Measurements from ENCODE around the gene OBSL1. TPM values are rescaled to one million over a fixed set of nuclear protein-coding genes. Genes with fewer than 3 reads are reported as not detected.

The OBSL1 gene
- total and polyA plus RNA-seq, 2 donors (not counting 3 experiments of a cell fraction or from before 2014, with no cell fraction given), result 16.7 to 20.7 TPM

DNA sequence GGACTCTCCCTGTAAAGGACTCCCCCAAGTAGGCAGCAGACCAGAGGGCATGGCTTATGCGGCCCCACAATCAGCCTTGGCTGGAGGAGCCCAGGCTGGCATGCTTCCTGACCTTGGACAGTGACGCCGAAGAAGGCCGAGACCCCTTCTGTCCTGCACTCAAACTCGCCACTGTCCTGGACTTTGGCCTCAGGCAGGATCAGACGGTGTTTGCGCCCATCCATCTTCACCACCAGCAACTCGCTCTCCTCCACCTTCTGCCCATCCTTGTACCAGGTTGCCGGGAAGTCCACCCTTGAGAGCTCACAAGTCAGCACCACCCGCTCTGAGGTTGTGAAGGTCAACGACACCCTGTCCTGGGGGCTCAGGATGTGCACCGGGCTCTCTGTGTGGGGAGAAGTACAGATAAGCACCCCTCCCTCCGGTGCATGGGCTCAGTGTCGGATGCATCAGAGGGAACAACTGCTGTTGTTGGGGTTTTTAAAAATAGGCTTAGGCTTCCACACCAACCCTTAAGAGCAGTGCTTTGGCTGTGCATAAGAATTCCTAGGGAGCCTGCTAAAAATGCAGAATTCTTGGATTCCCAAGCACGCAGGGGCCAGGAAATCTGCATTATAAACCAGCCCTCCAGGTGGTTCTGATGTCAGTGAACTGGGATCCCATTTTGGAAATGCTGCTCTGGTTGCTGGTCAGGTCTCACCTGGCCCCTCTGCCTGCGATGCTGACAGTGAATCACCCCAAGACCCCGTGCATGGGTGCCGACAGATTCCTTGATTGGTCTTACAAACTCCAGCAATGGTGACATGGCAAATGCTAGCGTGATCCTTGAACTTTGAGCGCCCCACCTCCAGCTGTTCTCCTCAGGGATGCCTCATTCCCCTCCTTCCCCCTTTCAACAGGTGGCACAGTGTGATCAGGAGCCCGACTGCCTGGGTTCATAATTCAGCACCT is 5.9 kb downstream of the OBSL1 start:
- CTCF ChIA-PET, result no interaction called here
- FAIRE-seq, result no peak
- H3K4me2 ChIP-seq (ENCODE audit: insufficient read depth, low read length), result no peak overlapping the region
- H3K27ac ChIP-seq (ENCODE audit: insufficient read depth, low read depth, low read length), result no peak overlapping the region
- H3K27me3 ChIP-seq (ENCODE audit: control insufficient read depth in 2 of 2, insufficient read depth in 2 of 2, low read length in 2 of 2), result peaks cover 0 to 6% of the 10 kb centered on the region in 2 experiments
- no peaks in the 10 kb centered on the region for H3K9me3 ChIP-seq (replicated peaks; ENCODE audit: control insufficient read depth, insufficient read depth, low read length)
- BruUV-seq (replicated peaks), result no TSS peak
- TF ChIP-seq JUN (IDR thresholded peaks at IDR 0.05; ENCODE audit: borderline replicate concordance, insufficient read depth, insufficient read length, low read depth) (no peak), EZH2 (IDR thresholded peaks at IDR 0.05; ENCODE audit: borderline replicate concordance, low read depth, low read length, severe bottlenecking) (no peak), FOS (IDR thresholded peaks at IDR 0.05; ENCODE audit: borderline replicate concordance, insufficient read depth, low read length) (no peak), MYC (IDR thresholded peaks at IDR 0.05; ENCODE audit: low read depth, low read length) (no peak), POLR2AphosphoS5 (IDR thresholded peaks at IDR 0.05; ENCODE audit: insufficient read depth, low read depth, low read length) (no peak), POLR2A (IDR thresholded peaks at IDR 0.05; ENCODE audit: low read depth, low read length) (no peak), GATA2 (IDR thresholded peaks at IDR 0.05; ENCODE audit: insufficient read depth, insufficient read length, low read depth, low read length) (no peak)
- TF ChIP-seq, protein P1, sequence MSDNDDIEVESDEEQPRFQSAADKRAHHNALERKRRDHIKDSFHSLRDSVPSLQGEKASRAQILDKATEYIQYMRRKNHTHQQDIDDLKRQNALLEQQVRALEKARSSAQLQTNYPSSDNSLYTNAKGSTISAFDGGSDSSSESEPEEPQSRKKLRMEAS (IDR thresholded peaks at IDR 0.05; ENCODE audit: insufficient read depth, insufficient read length), result no peak
- TF ChIP-seq, protein P2, sequence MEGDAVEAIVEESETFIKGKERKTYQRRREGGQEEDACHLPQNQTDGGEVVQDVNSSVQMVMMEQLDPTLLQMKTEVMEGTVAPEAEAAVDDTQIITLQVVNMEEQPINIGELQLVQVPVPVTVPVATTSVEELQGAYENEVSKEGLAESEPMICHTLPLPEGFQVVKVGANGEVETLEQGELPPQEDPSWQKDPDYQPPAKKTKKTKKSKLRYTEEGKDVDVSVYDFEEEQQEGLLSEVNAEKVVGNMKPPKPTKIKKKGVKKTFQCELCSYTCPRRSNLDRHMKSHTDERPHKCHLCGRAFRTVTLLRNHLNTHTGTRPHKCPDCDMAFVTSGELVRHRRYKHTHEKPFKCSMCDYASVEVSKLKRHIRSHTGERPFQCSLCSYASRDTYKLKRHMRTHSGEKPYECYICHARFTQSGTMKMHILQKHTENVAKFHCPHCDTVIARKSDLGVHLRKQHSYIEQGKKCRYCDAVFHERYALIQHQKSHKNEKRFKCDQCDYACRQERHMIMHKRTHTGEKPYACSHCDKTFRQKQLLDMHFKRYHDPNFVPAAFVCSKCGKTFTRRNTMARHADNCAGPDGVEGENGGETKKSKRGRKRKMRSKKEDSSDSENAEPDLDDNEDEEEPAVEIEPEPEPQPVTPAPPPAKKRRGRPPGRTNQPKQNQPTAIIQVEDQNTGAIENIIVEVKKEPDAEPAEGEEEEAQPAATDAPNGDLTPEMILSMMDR (IDR thresholded peaks at IDR 0.05; ENCODE audit: extremely low read depth in 1 of 2, insufficient read depth in 1 of 2, low read depth in 1 of 2, low read length in 2 of 2), result no peak
- no peaks in the 10 kb centered on the region for H3K4me1 ChIP-seq (ENCODE audit: control insufficient read depth, extremely low read depth, insufficient read depth, low read length)
- no peak overlapping the region for H3K9ac ChIP-seq (replicated peaks; ENCODE audit: extremely low read depth, insufficient read depth, low read length)
- no peaks in the 10 kb centered on the region for H3K9me1 ChIP-seq (replicated peaks; ENCODE audit: control insufficient read depth, extremely low read depth, insufficient read depth, low read length)
- DNase-seq (ENCODE audit: low read depth, low spot score), result no peak
- H2AFZ ChIP-seq (ENCODE audit: low read depth, low read length), result no peak overlapping the region
- no peak overlapping the region for H3K4me3 ChIP-seq (replicated peaks in 1 of 3; ENCODE audit: insufficient read depth in 1 of 3, low read depth in 1 of 3, low read length in 3 of 3)
- H3K36me3 ChIP-seq (ENCODE audit: control insufficient read depth in 2 of 2, extremely low read depth in 1 of 2, insufficient read depth in 2 of 2, low read length in 2 of 2), result no peaks in the 10 kb centered on the region
- dilution Hi-C loops (cut with MboI; ENCODE audit: extremely low pct_ligation_motif_present, low sequenced_read_pairs), result no loop called here
- intact Hi-C loops (cut with micrococcal nuclease), result no loop called here
- H3K79me2 ChIP-seq (ENCODE audit: control insufficient read depth, insufficient read depth, low read length), result no peaks in the 10 kb centered on the region
- POLR2A ChIA-PET, result interaction anchor here (1.1 kb wide), 1 partner anchor 32 kb away, joined by 5 read pairs; no protein-coding TSS in a partner anchor
- H4K20me1 ChIP-seq (replicated peaks; ENCODE audit: control insufficient read depth, extremely low read depth, insufficient read depth, low read length), result no peaks in the 10 kb centered on the region

Measured in endothelial cell of umbilical vein (primary cell).